Breast epithelium (tissue), 4 donors: ENCODE measurements around the gene INHBE. TPM values are rescaled to one million over a fixed set of nuclear protein-coding genes. Genes with fewer than 3 reads are reported as not detected.

Experiments used
- DNase-seq, 2 donors: peaks; one replicate each; pipeline ENCODE4 v3.0.0-alpha.2; 2019; ENCODE audit warnings: low spot score in 2 of 2
- H3K27ac ChIP-seq, 2 donors: fragments of 200-600 bp; sonication (generic) in 1 of 2; one replicate each; pipeline ENCODE4 v1.5.1; 2016 to 2019; ENCODE audit warnings: mild to moderate bottlenecking in 1 of 2
- H3K27me3 ChIP-seq, 2 donors: fragments of 200-600 bp; sonication (generic) in 1 of 2; one replicate each; pipeline versions ENCODE4 v1.5.1 to v1.6.0; 2017 to 2019; ENCODE audit warnings: control low read depth in 1 of 2, mild to moderate bottlenecking in 1 of 2
- H3K36me3 ChIP-seq: fragments of 200-600 bp; one replicate; pipeline ENCODE4 v1.5.1; 2019
- H3K4me1 ChIP-seq, 2 donors: fragments of 200-600 bp; sonication (generic); one replicate each; pipeline ENCODE4 v1.5.1; 2016 to 2019; ENCODE audit warnings: control low read depth in 1 of 2
- H3K4me3 ChIP-seq, 3 donors: fragments of 200-600 bp; sonication (generic); 1 replicate in 2 of 3; 2 replicates in 1 of 3; pipeline ENCODE4 v1.5.1; 2016 to 2019; ENCODE audit warnings: mild to moderate bottlenecking in 3 of 3, moderate library complexity in 2 of 3
- H3K9me3 ChIP-seq, 2 donors: fragments of 200-600 bp; sonication (generic) in 1 of 2; one replicate each; pipeline ENCODE4 v1.5.1; 2016 to 2019; ENCODE audit warnings: control low read depth in 1 of 2
- POLR2A ChIP-seq: fragments of 450-650 bp; IDR thresholded peaks from one replicate; pipeline ENCODE4 v1.6.1; 2016; ENCODE audit warnings: antibody characterized with exemption, mild to moderate bottlenecking, moderate library complexity
- POLR2AphosphoS5 ChIP-seq, 3 donors: sonication (generic); formaldehyde crosslinking; IDR thresholded peaks; one replicate each; pipeline ENCODE4 v1.6.1; 2017; ENCODE audit warnings: antibody characterized with exemption in 3 of 3
- intact Hi-C: fragments of 100-400 bp; cut with DNase I; formaldehyde crosslinking; loops from one replicate; pipeline ENCODE4 v1.15.1; 2023; ENCODE audit warnings: low total_unique reads
- total RNA-seq, 3 donors: library from RNA; depleted of rRNA; stranded (reverse); fragments of >200 nt; gene quantifications; one replicate each; pipeline ENCODE4 v1.1.0, GENCODE V29; 2016
- TF ChIP-seq, protein P1 (sequence below), 3 donors: fragments of 450-650 bp; IDR thresholded peaks; one replicate each; pipeline ENCODE4 v1.5.1; 2016 to 2017; ENCODE audit warnings: antibody characterized with exemption in 3 of 3, mild to moderate bottlenecking in 3 of 3, moderate library complexity in 3 of 3

INHBE gene
- total RNA-seq, 3 donors from 2014 or later, result not detected

GRCh38 chr12:57472391-57472790, 17.3 kb downstream of the INHBE start:
- peaks cover 0 to 30% of the 10 kb centered on the region in 2 donors for H3K27me3 ChIP-seq

GRCh38 chr12:57473392-57473791, 18.3 kb downstream of the INHBE start:
- Histone ChIP-seq H3K4me1 (peaks cover 0 to 15% of the 10 kb centered on the region in 2 donors), H3K9me3 (no peaks in the 10 kb centered on the region), H3K4me3 (no peak overlapping the region), H3K27me3 (peaks cover 0 to 33% of the 10 kb centered on the region in 2 donors), H3K27ac (no peak overlapping the region), H3K36me3 (no peaks in the 10 kb centered on the region)
- intact Hi-C loops, result no loop called here
- no peak for DNase-seq
- no peak for TF ChIP-seq POLR2AphosphoS5 (IDR thresholded peaks at IDR 0.05)
- TF ChIP-seq, protein P1, sequence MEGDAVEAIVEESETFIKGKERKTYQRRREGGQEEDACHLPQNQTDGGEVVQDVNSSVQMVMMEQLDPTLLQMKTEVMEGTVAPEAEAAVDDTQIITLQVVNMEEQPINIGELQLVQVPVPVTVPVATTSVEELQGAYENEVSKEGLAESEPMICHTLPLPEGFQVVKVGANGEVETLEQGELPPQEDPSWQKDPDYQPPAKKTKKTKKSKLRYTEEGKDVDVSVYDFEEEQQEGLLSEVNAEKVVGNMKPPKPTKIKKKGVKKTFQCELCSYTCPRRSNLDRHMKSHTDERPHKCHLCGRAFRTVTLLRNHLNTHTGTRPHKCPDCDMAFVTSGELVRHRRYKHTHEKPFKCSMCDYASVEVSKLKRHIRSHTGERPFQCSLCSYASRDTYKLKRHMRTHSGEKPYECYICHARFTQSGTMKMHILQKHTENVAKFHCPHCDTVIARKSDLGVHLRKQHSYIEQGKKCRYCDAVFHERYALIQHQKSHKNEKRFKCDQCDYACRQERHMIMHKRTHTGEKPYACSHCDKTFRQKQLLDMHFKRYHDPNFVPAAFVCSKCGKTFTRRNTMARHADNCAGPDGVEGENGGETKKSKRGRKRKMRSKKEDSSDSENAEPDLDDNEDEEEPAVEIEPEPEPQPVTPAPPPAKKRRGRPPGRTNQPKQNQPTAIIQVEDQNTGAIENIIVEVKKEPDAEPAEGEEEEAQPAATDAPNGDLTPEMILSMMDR (IDR thresholded peaks at IDR 0.05), result no peak
- no peak for TF ChIP-seq POLR2A

More at GRCh38 chr12:57472391-57472790, 17.3 kb downstream of the INHBE start:
- H3K27ac ChIP-seq, result no peak overlapping the region
- peaks cover 0 to 15% of the 10 kb centered on the region in 2 donors for H3K4me1 ChIP-seq
- no peak for TF ChIP-seq POLR2AphosphoS5 (IDR thresholded peaks at IDR 0.05)
- TF ChIP-seq, protein P1 (IDR thresholded peaks at IDR 0.05), result no peak
- no peak for TF ChIP-seq POLR2A
- H3K4me3 ChIP-seq, result no peak overlapping the region
- no peaks in the 10 kb centered on the region for H3K9me3 ChIP-seq
- intact Hi-C loops, result no loop called here
- no peaks in the 10 kb centered on the region for H3K36me3 ChIP-seq
- DNase-seq, result no peak

GRCh38 chr12:57473886-57474285, 18.8 kb downstream of the INHBE start:
- intact Hi-C loops, result no loop called here
- no peak for TF ChIP-seq POLR2AphosphoS5 (IDR thresholded peaks at IDR 0.05)
- TF ChIP-seq POLR2A, result no peak
- TF ChIP-seq, protein P1 (IDR thresholded peaks at IDR 0.05), result no peak
- peaks cover 0 to 33% of the 10 kb centered on the region in 2 donors for H3K27me3 ChIP-seq

GRCh38 chr12:57474430-57474829, 19.3 kb downstream of the INHBE start:
- intact Hi-C loops, result no loop called here
- Histone ChIP-seq H3K9me3 (no peaks in the 10 kb centered on the region), H3K27me3 (peaks cover 0 to 33% of the 10 kb centered on the region in 2 donors), H3K4me1 (peaks cover 0 to 15% of the 10 kb centered on the region in 2 donors), H3K27ac (no peak overlapping the region), H3K36me3 (no peaks in the 10 kb centered on the region), H3K4me3 (no peak overlapping the region)
- TF ChIP-seq, protein P1 (IDR thresholded peaks at IDR 0.05), result no peak
- TF ChIP-seq POLR2A (no peak), POLR2AphosphoS5 (IDR thresholded peaks at IDR 0.05) (no peak)
- DNase-seq, result no peak

More at GRCh38 chr12:57473886-57474285, 18.8 kb downstream of the INHBE start:
- H3K4me1 ChIP-seq, result peaks cover 0 to 15% of the 10 kb centered on the region in 2 donors
- no peak for DNase-seq
- no peaks in the 10 kb centered on the region for H3K36me3 ChIP-seq
- no peaks in the 10 kb centered on the region for H3K9me3 ChIP-seq
- no peak overlapping the region for H3K27ac ChIP-seq
- H3K4me3 ChIP-seq, result no peak overlapping the region

GRCh38 chr12:57474862-57475261, 19.8 kb downstream of the INHBE start:
- Histone ChIP-seq H3K27me3 (peaks cover 0 to 33% of the 10 kb centered on the region in 2 donors), H3K4me3 (peak overlapping the region in 2 of 3 donors; percentile 51 to 66), H3K4me1 (peaks cover 0 to 15% of the 10 kb centered on the region in 2 donors), H3K27ac (no peak overlapping the region), H3K9me3 (no peaks in the 10 kb centered on the region), H3K36me3 (no peaks in the 10 kb centered on the region)
- TF ChIP-seq POLR2AphosphoS5 (IDR thresholded peaks at IDR 0.05), result no peak
- TF ChIP-seq, protein P1 (IDR thresholded peaks at IDR 0.05), result no peak
- TF ChIP-seq POLR2A, result no peak
- DNase-seq, result no peak
- intact Hi-C loops, result no loop called here
